ENCODE results near the gene NDUFS8.

Gene NDUFS8

GRCh38 chr11:68077617-68078582 lies 47.4 kb downstream of the NDUFS8 start:
- no peak for DNase-seq (ENCODE audit: low read depth)

GRCh38 chr11:68080860-68081259 lies 50.4 kb downstream of the NDUFS8 start:
- no peak for DNase-seq (ENCODE audit: low read depth)

- DNase-seq (ENCODE audit: low read depth): no peak
These were observed 51.2 kb downstream of the NDUFS8 start for GRCh38 chr11:68081691-68082090.

- DNase-seq (ENCODE audit: low read depth): no peak
These were observed 52.0 kb downstream of the NDUFS8 start for GRCh38 chr11:68082481-68082880.

GRCh38 chr11:68083517-68083916 lies 53.0 kb downstream of the NDUFS8 start:
- DNase-seq (ENCODE audit: low read depth): no peak

All from activated T-cell treated with anti-CD3 and anti-CD28 coated beads for 1 hour (primary cell).